CD4-positive, CD25-positive, alpha-beta regulatory T cell (primary cell): ENCODE data around the gene TMEM179. TPM values are rescaled to one million over a fixed set of nuclear protein-coding genes. Genes with fewer than 3 reads are reported as not detected.

Experiments used
- ATAC-seq, 2 donors: fragments of 150-1000 bp; cut with Tn5 transposase; one replicate each; pipeline ENCODE4 v1.10.0; 2021; ENCODE audit warnings: low read depth in 2 of 2, moderate number of reproducible peaks in 2 of 2, moderate library complexity in 1 of 2
- DNase-seq, 3 donors: peaks; one replicate each; pipeline versions ENCODE4 v3.0.0 to v3.0.0-alpha.2; 2012 to 2022; ENCODE audit warnings: mixed read lengths in 1 of 3
- H3K27ac ChIP-seq: one replicate; pipeline ENCODE4 v1.7.0; 2013; ENCODE audit warnings: mild to moderate bottlenecking, low read length; ENCODE audit not compliant: insufficient read depth, poor library complexity, severe bottlenecking
- H3K27me3 ChIP-seq: one replicate; pipeline ENCODE4 v1.7.0; 2013; ENCODE audit warnings: low read length; ENCODE audit not compliant: control insufficient read depth, insufficient read depth
- H3K36me3 ChIP-seq: one replicate; pipeline ENCODE4 v1.7.0; 2013; ENCODE audit warnings: mild to moderate bottlenecking, low read length, moderate library complexity; ENCODE audit not compliant: control insufficient read depth, insufficient read depth
- H3K4me1 ChIP-seq: 2 replicates; pipeline ENCODE4 v1.7.0; 2013; ENCODE audit warnings: mild to moderate bottlenecking, low read length; ENCODE audit not compliant: insufficient read depth, control insufficient read depth, poor library complexity, severe bottlenecking
- H3K4me3 ChIP-seq: one replicate; pipeline ENCODE4 v1.7.0; 2013; ENCODE audit warnings: low read depth, mild to moderate bottlenecking, low read length, moderate library complexity
- H3K9me3 ChIP-seq, 2 experiments: 1 replicate in 1 of 2; 2 replicates in 1 of 2; pipeline ENCODE4 v1.7.0; 2013; ENCODE audit warnings: low read length in 2 of 2, mild to moderate bottlenecking in 1 of 2, moderate library complexity in 1 of 2; ENCODE audit not compliant: control insufficient read depth in 2 of 2
- H3K27ac Mint-ChIP-seq, 3 donors: one replicate each; pipeline ENCODE4 v1.8.0; 2020 to 2022; ENCODE audit warnings: mild to moderate bottlenecking in 3 of 3, mixed read lengths in 3 of 3, moderate library complexity in 2 of 3
- H3K27me3 Mint-ChIP-seq: one replicate; pipeline ENCODE4 v1.8.0; 2022; ENCODE audit warnings: mild to moderate bottlenecking, mixed read lengths
- H3K36me3 Mint-ChIP-seq: one replicate; pipeline ENCODE4 v1.8.0; 2020; ENCODE audit warnings: mixed read lengths
- H3K4me1 Mint-ChIP-seq, 4 donors: one replicate each; pipeline ENCODE4 v1.8.0; 2020 to 2022; ENCODE audit warnings: mixed read lengths in 4 of 4, mild to moderate bottlenecking in 1 of 4
- H3K4me3 Mint-ChIP-seq, 4 donors: one replicate each; pipeline ENCODE4 v1.8.0; 2020 to 2022; ENCODE audit warnings: mild to moderate bottlenecking in 4 of 4, mixed read lengths in 4 of 4, moderate library complexity in 3 of 4
- H3K9me3 Mint-ChIP-seq, 7 donors: one replicate each; pipeline ENCODE4 v1.8.0; 2020 to 2022; ENCODE audit warnings: mixed read lengths in 7 of 7, mild to moderate bottlenecking in 3 of 7, moderate library complexity in 2 of 7
- polyA plus RNA-seq, 4 donors: library from polyadenylated mRNA; unstranded; fragments of 300-500 nt; fragmentation: Illumina TruSeq; gene quantifications; one replicate each; pipeline ENCODE4 v1.2.3, GENCODE V29; 2021
- total RNA-seq: library from RNA; stranded (reverse); gene quantifications from one replicate; pipeline ENCODE4 v1.2.3, GENCODE V29; 2022

The TMEM179 gene
- total and polyA plus RNA-seq, 5 donors from 2014 or later: not detected

DNA sequence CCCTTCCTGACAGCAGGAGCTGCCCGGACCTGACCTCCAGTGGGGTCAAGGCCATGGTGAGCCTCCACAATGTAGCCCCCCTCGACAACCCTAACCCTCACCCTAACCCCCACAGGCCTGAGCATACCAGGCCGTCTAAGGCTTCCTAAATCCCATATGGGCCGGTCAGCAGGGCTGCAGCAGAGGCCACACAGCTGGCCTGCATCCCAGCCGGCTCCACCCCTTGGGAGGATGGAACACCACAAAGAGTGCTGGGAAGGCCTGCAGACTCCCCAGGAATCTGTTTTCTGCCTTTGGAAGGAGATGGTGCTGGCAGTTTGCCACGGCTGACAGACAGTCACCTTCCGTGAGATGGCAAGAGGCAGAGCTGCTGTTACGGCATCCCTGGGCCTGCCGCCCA lies 2.8 kb downstream of the TMEM179 start:
- no peaks in the 10 kb centered on the region for H3K27me3 ChIP-seq
- H3K4me3 ChIP-seq: no peak overlapping the region
- H3K4me1 ChIP-seq: peaks cover 4% of the 10 kb centered on the region
- H3K4me1 Mint-ChIP-seq: peaks cover 0 to 4% (median 2%) of the 10 kb centered on the region in 4 donors
- H3K27me3 Mint-ChIP-seq: peaks cover 28% of the 10 kb centered on the region
- DNase-seq: no peak
- H3K36me3 Mint-ChIP-seq: no peaks in the 10 kb centered on the region
- no peak for ATAC-seq
- no peaks in the 10 kb centered on the region for H3K9me3 ChIP-seq
- H3K27ac ChIP-seq: no peak overlapping the region
- no peak overlapping the region for H3K4me3 Mint-ChIP-seq
- no peak overlapping the region for H3K27ac Mint-ChIP-seq
- no peaks in the 10 kb centered on the region for H3K36me3 ChIP-seq
- H3K9me3 Mint-ChIP-seq: peaks cover 0 to 4% (median 0%) of the 10 kb centered on the region in 7 donors

- Mint-ChIP-seq H3K27me3 (peaks cover 28% of the 10 kb centered on the region), H3K9me3 (peaks cover 0 to 4% (median 0%) of the 10 kb centered on the region in 7 donors), H3K36me3 (no peaks in the 10 kb centered on the region), H3K27ac (no peak overlapping the region), H3K4me1 (peaks cover 0 to 4% (median 2%) of the 10 kb centered on the region in 4 donors), H3K4me3 (no peak overlapping the region)
- Histone ChIP-seq H3K9me3 (no peaks in the 10 kb centered on the region), H3K4me1 (peaks cover 4% of the 10 kb centered on the region), H3K27ac (no peak overlapping the region), H3K36me3 (no peaks in the 10 kb centered on the region), H3K27me3 (no peaks in the 10 kb centered on the region), H3K4me3 (no peak overlapping the region)
- ATAC-seq: no peak
- no peak for DNase-seq
These were observed 3.8 kb downstream of the TMEM179 start for GRCh38 chr14:104600805-104601204.

DNA sequence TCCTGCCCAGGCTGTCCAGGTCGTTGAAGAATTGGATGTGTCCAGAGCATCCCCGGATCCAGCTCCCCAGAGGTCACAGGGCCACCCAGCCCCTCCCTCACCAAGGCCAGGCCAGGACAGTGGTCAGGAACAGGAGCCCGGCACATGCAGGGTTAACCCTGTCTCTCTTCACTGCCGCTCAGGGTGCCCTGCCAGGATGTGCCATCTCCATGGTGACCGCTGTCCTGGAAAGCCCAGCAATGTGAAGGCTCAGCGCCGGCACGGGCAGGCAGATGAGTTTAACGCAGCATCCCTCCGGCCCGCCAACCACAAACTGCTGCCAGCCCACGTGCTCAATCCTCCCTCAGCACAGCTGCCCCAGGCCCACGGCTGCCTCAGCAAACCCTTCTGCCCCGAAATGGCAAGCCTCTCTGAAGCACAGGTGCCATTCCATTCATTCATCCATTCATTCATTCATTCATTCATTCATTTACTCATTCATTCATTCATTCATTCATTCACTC lies 4.4 kb downstream of the TMEM179 start:
- peaks cover 22% of the 10 kb centered on the region for H3K27me3 Mint-ChIP-seq
- DNase-seq: no peak
- H3K4me1 Mint-ChIP-seq: peaks cover 0 to 4% (median 2%) of the 10 kb centered on the region in 4 donors

DNA sequence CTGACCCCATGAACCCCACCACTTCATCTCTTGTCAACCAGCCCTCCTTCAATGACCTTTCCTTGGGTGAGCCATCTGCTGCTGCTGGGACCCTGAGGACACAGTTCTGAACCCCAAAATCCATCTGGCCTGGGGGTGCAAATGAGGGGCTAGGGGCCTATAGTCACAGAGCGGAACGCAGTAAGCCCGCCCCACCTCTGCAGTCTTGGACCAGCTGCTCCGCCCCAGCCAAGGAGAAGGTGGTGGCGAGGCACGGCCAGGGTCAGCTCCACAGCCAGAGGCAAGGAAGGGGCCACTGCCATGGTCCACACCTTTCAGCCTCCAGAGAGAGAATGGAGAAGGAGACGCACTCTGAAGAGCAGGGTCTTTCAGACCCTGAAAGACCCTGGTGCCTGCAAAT lies 5.1 kb downstream of the TMEM179 start:
- Histone ChIP-seq H3K36me3 (no peaks in the 10 kb centered on the region), H3K27ac (no peak overlapping the region), H3K4me3 (no peak overlapping the region), H3K4me1 (peaks cover 4% of the 10 kb centered on the region), H3K9me3 (no peaks in the 10 kb centered on the region), H3K27me3 (no peaks in the 10 kb centered on the region)
- no peaks in the 10 kb centered on the region for H3K36me3 Mint-ChIP-seq
- no peak overlapping the region for H3K4me3 Mint-ChIP-seq
- no peak overlapping the region for H3K27ac Mint-ChIP-seq
- ATAC-seq (no peak), DNase-seq (no peak)
- H3K4me1 Mint-ChIP-seq: peaks cover 0 to 4% (median 2%) of the 10 kb centered on the region in 4 donors
- peaks cover 19% of the 10 kb centered on the region for H3K27me3 Mint-ChIP-seq
- peaks cover 0 to 2% (median 0%) of the 10 kb centered on the region in 7 donors for H3K9me3 Mint-ChIP-seq

More for the DNA sequence above, 4.4 kb downstream of the TMEM179 start:
- H3K36me3 ChIP-seq: no peaks in the 10 kb centered on the region
- H3K9me3 ChIP-seq: no peaks in the 10 kb centered on the region
- no peak overlapping the region for H3K27ac ChIP-seq
- H3K27me3 ChIP-seq: no peaks in the 10 kb centered on the region
- no peak overlapping the region for H3K27ac Mint-ChIP-seq
- H3K4me3 ChIP-seq: no peak overlapping the region
- H3K36me3 Mint-ChIP-seq: no peaks in the 10 kb centered on the region
- H3K9me3 Mint-ChIP-seq: peaks cover 0 to 4% (median 0%) of the 10 kb centered on the region in 7 donors
- no peak for ATAC-seq
- no peak overlapping the region for H3K4me3 Mint-ChIP-seq
- H3K4me1 ChIP-seq: peaks cover 4% of the 10 kb centered on the region

DNA sequence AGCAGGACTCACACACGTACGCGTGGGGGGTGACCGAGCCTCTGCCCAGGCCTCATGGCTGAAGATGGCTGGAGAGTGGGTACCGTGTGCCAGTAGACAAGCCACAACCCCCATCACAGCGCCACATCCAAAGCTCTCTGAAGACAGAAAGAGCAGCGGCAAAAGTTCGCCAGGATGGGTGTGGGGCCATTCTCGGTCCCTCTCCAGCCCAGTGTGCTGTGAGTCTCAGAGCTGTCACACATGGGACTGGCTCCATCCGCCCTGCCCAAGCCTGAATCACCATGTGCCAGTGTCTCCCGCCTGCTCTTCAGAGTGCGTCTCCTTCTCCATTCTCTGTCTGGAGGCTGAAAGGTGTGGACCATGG lies 5.7 kb downstream of the TMEM179 start:
- Mint-ChIP-seq H3K9me3 (peaks cover 0 to 2% (median 0%) of the 10 kb centered on the region in 7 donors), H3K4me1 (peaks cover 0 to 4% (median under 1%) of the 10 kb centered on the region in 4 donors), H3K36me3 (no peaks in the 10 kb centered on the region), H3K27me3 (peaks cover 16% of the 10 kb centered on the region), H3K4me3 (no peak overlapping the region), H3K27ac (no peak overlapping the region)
- Histone ChIP-seq H3K36me3 (no peaks in the 10 kb centered on the region), H3K27ac (no peak overlapping the region), H3K4me3 (no peak overlapping the region), H3K9me3 (no peaks in the 10 kb centered on the region), H3K27me3 (no peaks in the 10 kb centered on the region), H3K4me1 (no peaks in the 10 kb centered on the region)
- DNase-seq: no peak
- ATAC-seq: no peak

DNA sequence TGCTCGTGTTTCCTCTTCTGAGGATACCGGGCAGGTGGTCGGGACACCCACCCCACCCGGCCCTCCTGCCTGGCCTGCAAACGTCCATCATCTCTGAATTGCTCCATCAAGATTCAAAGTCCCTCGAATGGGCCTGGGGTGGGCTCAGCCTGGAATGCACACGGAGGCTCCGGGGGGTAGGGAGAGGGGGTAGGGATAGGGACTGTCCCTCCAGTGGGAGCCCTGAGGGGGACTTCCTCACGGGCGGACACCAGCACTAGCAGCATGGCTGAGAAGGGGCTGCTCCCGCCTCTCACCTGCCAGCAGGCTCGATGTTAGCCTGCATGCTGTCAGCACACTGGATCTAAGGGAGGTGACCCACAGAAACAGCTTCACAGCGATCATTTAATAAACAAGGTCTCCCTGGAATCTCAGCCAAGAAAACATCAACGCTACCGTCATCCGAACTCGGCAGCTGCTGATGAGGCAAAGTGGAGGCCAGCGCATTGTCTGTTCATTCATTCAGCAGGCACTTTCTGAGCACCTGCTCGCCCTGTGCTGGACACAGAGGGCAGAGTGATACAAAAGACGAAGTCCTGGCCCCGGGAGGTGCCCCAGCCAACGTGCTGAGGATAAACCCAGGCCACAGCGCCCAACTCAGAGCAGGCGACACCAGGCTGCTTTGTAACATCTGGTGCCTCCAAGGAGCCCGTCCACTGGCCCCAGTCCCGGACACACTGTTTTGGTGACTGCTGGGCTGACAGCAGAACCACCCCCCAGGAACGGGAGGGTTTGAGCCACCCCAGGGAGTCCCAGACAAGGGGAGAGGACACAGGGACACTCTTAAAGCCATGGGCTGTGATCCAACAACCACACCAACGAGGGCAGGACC lies 6.3 kb downstream of the TMEM179 start:
- Histone ChIP-seq H3K27ac (no peak overlapping the region), H3K4me1 (no peaks in the 10 kb centered on the region), H3K36me3 (no peaks in the 10 kb centered on the region), H3K4me3 (no peak overlapping the region), H3K27me3 (no peaks in the 10 kb centered on the region), H3K9me3 (no peaks in the 10 kb centered on the region)
- no peak overlapping the region for H3K27ac Mint-ChIP-seq
- ATAC-seq (no peak), DNase-seq (no peak)
- H3K9me3 Mint-ChIP-seq: no peaks in the 10 kb centered on the region
- H3K4me1 Mint-ChIP-seq: peaks cover 0 to 4% (median under 1%) of the 10 kb centered on the region in 4 donors
- H3K36me3 Mint-ChIP-seq: no peaks in the 10 kb centered on the region
- H3K27me3 Mint-ChIP-seq: peaks cover 12% of the 10 kb centered on the region
- H3K4me3 Mint-ChIP-seq: no peak overlapping the region

DNA sequence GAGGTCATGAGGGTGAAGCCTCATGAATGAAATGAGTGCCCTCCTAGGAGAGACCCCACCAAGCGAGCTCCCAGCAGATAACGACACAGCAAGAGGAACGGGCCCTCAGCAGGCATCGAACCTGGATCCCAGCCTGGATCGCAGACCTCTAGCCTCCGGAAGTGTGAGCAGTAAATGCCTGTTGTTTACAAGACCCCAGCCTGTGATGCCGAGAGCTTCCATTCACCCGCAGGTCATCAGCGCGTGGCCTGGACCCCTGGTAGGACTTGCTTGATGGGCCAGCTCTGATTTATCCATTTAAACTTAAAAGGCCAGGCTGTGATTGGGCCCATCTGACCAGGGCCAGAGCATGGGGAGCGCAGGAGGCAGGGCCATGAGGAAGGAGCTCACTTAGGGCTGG lies 7.0 kb downstream of the TMEM179 start:
- H3K4me3 Mint-ChIP-seq: no peak overlapping the region
- Histone ChIP-seq H3K4me3 (no peak overlapping the region), H3K27ac (no peak overlapping the region), H3K4me1 (no peaks in the 10 kb centered on the region), H3K36me3 (no peaks in the 10 kb centered on the region), H3K27me3 (no peaks in the 10 kb centered on the region), H3K9me3 (no peaks in the 10 kb centered on the region)
- H3K4me1 Mint-ChIP-seq: peaks cover 0 to 4% (median under 1%) of the 10 kb centered on the region in 4 donors
- ATAC-seq (no peak), DNase-seq (no peak)
- H3K36me3 Mint-ChIP-seq: no peaks in the 10 kb centered on the region
- H3K9me3 Mint-ChIP-seq: no peaks in the 10 kb centered on the region
- no peak overlapping the region for H3K27ac Mint-ChIP-seq
- peaks cover 12% of the 10 kb centered on the region for H3K27me3 Mint-ChIP-seq
